Measurements from ENCODE around the gene ABLIM1. TPM values are rescaled to one million over a fixed set of nuclear protein-coding genes. Genes with fewer than 3 reads are reported as not detected.

The ABLIM1 gene
- total RNA-seq, 1 donor from 2014 or later = 37.9 TPM

DNA sequence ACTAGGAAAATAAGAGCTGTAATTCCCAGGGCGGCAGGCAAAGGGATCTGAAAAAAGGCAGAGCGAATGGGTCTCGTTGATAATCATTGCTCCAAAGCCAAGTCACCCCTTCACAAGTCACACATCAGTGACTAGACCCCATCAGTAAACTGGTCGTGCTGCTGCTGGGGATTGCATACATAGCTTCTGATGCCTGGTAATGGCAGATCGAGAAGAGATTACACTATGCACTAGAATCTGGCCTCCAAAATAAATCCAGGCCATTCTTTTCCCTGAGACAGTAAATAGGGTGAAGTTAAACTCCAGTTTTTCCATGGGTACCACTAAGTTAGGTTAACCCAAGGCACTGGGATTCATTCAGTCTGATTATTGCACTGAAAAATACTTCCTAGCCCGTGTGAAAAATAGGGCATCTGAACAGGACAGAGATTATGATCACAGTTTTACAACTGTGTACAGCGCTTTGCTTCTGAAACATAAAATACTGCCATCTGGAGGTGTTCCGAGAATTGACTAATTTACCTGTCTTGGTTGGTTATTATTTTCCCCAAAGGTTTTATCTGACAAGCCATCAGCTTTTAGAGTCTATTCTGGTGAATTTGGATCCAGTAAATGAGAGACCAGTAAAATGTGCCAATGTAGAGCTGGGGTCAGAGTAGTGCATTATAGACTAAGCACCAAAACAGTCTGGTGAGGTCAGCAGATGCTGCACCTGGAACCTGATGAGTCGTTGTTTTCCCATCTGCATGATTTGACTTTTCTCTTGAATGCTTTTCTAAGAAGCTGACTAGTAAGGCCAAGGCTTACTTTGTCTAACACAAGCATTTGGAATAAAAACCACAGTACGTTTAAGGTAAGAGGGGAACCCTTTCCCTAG is 170.9 kb downstream of the ABLIM1 start:
- Mint-ChIP-seq H3K9me3 (no peaks in the 10 kb centered on the region), H3K36me3 (ENCODE audit: low read depth) (peaks cover 60% of the 10 kb centered on the region), H3K27ac (peak overlapping the region; percentile 56), H3K4me3 (ENCODE audit: low read depth) (no peak overlapping the region), H3K27me3 (ENCODE audit: low read depth) (no peaks in the 10 kb centered on the region), H3K4me1 (ENCODE audit: low read depth) (peaks cover 20% of the 10 kb centered on the region)
- DNase-seq (ENCODE audit: low spot score) = no peak
- intact Hi-C loops (cut with micrococcal nuclease) = no loop called here

GRCh38 chr10:114485696-114486400 is 172.2 kb downstream of the ABLIM1 start:
- peaks cover 17% of the 10 kb centered on the region for H3K4me1 Mint-ChIP-seq (ENCODE audit: low read depth)
- no peaks in the 10 kb centered on the region for H3K9me3 Mint-ChIP-seq
- no peak overlapping the region for H3K27ac Mint-ChIP-seq
- DNase-seq (ENCODE audit: low spot score) = no peak
- no peaks in the 10 kb centered on the region for H3K27me3 Mint-ChIP-seq (ENCODE audit: low read depth)
- H3K4me3 Mint-ChIP-seq (ENCODE audit: low read depth) = no peak overlapping the region
- intact Hi-C loops (cut with micrococcal nuclease) = no loop called here
- peaks cover 62% of the 10 kb centered on the region for H3K36me3 Mint-ChIP-seq (ENCODE audit: low read depth)

DNA sequence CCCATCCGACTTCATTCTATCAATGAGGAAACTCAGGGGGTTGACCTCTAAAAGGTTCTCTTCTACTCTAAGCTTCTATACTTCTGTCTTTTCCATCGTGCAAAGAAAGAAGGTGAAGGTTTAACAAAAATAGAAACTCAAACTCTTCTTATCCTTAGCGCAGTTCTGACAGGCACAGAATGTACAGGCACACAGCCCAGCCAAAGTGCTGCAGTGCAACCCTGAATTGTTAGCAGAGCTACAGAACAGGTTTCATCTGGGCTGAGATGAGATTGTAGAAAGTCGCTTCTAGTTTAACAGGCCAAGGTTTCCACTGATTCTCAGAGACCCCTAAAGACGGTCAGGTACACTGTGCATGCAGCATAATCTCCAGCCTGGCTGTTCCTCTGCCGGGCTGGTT is 174.5 kb downstream of the ABLIM1 start:
- Mint-ChIP-seq H3K9me3 (no peaks in the 10 kb centered on the region), H3K4me1 (ENCODE audit: low read depth) (peaks cover 22% of the 10 kb centered on the region), H3K27ac (no peak overlapping the region), H3K36me3 (ENCODE audit: low read depth) (peaks cover 68% of the 10 kb centered on the region), H3K4me3 (ENCODE audit: low read depth) (no peak overlapping the region), H3K27me3 (ENCODE audit: low read depth) (no peaks in the 10 kb centered on the region)
- intact Hi-C loops (cut with micrococcal nuclease) = no loop called here
- DNase-seq (ENCODE audit: low spot score) = no peak

DNA sequence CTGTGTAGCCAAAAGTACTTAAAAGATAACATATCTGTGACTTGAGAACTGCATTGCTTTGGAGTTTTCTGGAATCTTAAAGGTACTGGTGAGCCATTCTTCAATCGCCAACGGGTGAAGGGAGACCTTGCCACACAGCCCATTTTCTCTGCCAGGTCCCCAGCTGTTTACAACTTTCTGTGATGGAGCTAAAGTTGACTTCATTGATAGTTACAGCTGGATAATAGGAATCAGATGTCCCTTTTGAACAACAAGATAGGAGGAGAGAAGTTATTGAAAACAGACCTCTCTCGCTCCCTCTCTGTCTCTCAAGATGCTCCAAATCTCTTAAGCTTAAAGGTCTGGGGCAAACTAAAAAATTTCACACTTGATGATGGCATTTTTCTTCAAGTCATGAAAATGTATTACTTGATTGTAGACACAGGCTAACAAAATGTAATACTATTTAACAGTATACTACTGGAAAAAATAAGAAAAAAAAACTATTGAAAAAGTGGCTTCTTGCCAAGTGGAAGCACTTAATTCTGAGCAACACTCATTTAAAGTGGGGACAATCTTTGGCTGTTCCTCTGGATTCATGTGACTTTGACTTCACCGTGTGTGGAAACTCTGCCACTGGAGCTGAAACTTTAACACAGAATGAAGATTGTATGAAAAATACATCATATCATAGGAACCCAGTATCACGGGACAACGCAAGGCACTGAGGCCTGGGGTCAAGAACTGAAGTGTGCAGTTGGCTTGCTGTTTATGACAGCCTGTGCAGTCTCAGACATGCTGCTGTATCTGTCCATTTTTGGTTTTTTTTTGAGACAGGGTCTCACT is 175.4 kb downstream of the ABLIM1 start:
- intact Hi-C loops (cut with micrococcal nuclease) = no loop called here
- Mint-ChIP-seq H3K27ac (no peak overlapping the region), H3K9me3 (no peaks in the 10 kb centered on the region), H3K4me3 (ENCODE audit: low read depth) (no peak overlapping the region), H3K4me1 (ENCODE audit: low read depth) (peaks cover 18% of the 10 kb centered on the region), H3K36me3 (ENCODE audit: low read depth) (peaks cover 67% of the 10 kb centered on the region), H3K27me3 (ENCODE audit: low read depth) (no peaks in the 10 kb centered on the region)
- DNase-seq (ENCODE audit: low spot score) = no peak

DNA sequence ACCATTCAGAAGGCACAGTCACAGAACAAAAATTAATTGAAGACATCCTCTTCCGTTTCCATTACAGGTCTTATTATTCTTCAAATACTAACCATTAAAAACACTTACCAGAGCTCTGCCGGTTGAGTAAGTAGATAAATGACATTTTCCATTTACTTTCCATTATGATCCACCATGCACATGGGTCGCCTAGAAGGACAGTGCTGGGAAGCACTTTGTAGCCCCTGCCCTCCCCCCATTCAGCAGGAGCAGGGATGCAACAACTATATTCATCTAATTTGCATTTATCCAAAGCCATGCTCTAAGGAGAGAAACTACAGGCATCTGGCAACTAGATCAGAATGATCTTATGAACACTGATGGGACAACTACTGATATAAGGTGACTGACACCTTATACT is 177.0 kb downstream of the ABLIM1 start:
- Mint-ChIP-seq H3K4me1 (ENCODE audit: low read depth) (peaks cover 15% of the 10 kb centered on the region), H3K36me3 (ENCODE audit: low read depth) (peaks cover 51% of the 10 kb centered on the region)

GRCh38 chr10:114479836-114480235 is 178.2 kb downstream of the ABLIM1 start:
- H3K4me1 Mint-ChIP-seq (ENCODE audit: low read depth) = peaks cover 16% of the 10 kb centered on the region
- intact Hi-C loops (cut with micrococcal nuclease) = no loop called here
- no peak for DNase-seq (ENCODE audit: low spot score)
- peaks cover 38% of the 10 kb centered on the region for H3K36me3 Mint-ChIP-seq (ENCODE audit: low read depth)
- no peak overlapping the region for H3K27ac Mint-ChIP-seq
- no peaks in the 10 kb centered on the region for H3K9me3 Mint-ChIP-seq
- H3K4me3 Mint-ChIP-seq (ENCODE audit: low read depth) = no peak overlapping the region
- no peaks in the 10 kb centered on the region for H3K27me3 Mint-ChIP-seq (ENCODE audit: low read depth)

More for the DNA sequence above, 177.0 kb downstream of the ABLIM1 start:
- H3K27ac Mint-ChIP-seq = no peak overlapping the region
- H3K4me3 Mint-ChIP-seq (ENCODE audit: low read depth) = no peak overlapping the region
- no peaks in the 10 kb centered on the region for H3K27me3 Mint-ChIP-seq (ENCODE audit: low read depth)
- H3K9me3 Mint-ChIP-seq = no peaks in the 10 kb centered on the region
- intact Hi-C loops (cut with micrococcal nuclease) = no loop called here
- DNase-seq (ENCODE audit: low spot score) = no peak

GRCh38 chr10:114479307-114479706 is 178.8 kb downstream of the ABLIM1 start:
- intact Hi-C loops (cut with micrococcal nuclease) = no loop called here
- Mint-ChIP-seq H3K9me3 (no peaks in the 10 kb centered on the region), H3K27me3 (ENCODE audit: low read depth) (no peaks in the 10 kb centered on the region), H3K36me3 (ENCODE audit: low read depth) (peaks cover 34% of the 10 kb centered on the region), H3K4me3 (ENCODE audit: low read depth) (no peak overlapping the region), H3K27ac (no peak overlapping the region), H3K4me1 (ENCODE audit: low read depth) (peaks cover 16% of the 10 kb centered on the region)
- DNase-seq (ENCODE audit: low spot score) = no peak

DNA sequence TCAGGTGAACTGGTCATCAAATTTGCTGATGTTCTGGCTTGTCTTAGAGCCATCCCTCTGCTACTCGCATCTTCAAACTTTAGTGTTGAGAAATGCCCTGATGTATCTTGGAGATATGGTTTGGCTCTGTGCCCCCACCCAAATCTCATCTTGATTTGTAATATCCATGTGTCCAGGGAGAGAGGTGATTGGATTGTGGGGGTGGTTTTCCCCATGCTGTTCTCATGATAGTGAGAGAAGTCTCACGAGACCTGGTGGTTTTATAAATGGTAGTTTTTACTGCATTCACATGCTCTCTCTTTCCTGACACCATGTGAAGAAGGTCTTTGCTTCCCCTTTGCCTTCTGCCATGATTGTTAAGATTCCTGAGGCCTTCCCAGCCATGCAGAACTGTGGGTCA is 179.8 kb downstream of the ABLIM1 start:
- no peak overlapping the region for H3K27ac Mint-ChIP-seq
- H3K9me3 Mint-ChIP-seq = no peaks in the 10 kb centered on the region
- no peak for DNase-seq (ENCODE audit: low spot score)
- H3K4me1 Mint-ChIP-seq (ENCODE audit: low read depth) = peaks cover 18% of the 10 kb centered on the region
- intact Hi-C loops (cut with micrococcal nuclease) = no loop called here
- H3K4me3 Mint-ChIP-seq (ENCODE audit: low read depth) = no peak overlapping the region
- peaks cover 30% of the 10 kb centered on the region for H3K36me3 Mint-ChIP-seq (ENCODE audit: low read depth)
- H3K27me3 Mint-ChIP-seq (ENCODE audit: low read depth) = no peaks in the 10 kb centered on the region

- no peak for DNase-seq (ENCODE audit: low spot score)
- H3K27me3 Mint-ChIP-seq (ENCODE audit: low read depth) = no peaks in the 10 kb centered on the region
- intact Hi-C loops (cut with micrococcal nuclease) = no loop called here
- H3K4me3 Mint-ChIP-seq (ENCODE audit: low read depth) = no peak overlapping the region
- peaks cover 33% of the 10 kb centered on the region for H3K36me3 Mint-ChIP-seq (ENCODE audit: low read depth)
- no peak overlapping the region for H3K27ac Mint-ChIP-seq
- no peaks in the 10 kb centered on the region for H3K9me3 Mint-ChIP-seq
- H3K4me1 Mint-ChIP-seq (ENCODE audit: low read depth) = peaks cover 23% of the 10 kb centered on the region
These were observed 180.8 kb downstream of the ABLIM1 start for GRCh38 chr10:114477285-114477684.

- peaks cover 20% of the 10 kb centered on the region for H3K4me1 Mint-ChIP-seq (ENCODE audit: low read depth)
- no peak for DNase-seq (ENCODE audit: low spot score)
- intact Hi-C loops (cut with micrococcal nuclease) = loop anchor here (5.0 kb wide), 1 partner anchor 312 kb away; no protein-coding TSS in a partner anchor
- no peak overlapping the region for H3K27ac Mint-ChIP-seq
- no peaks in the 10 kb centered on the region for H3K9me3 Mint-ChIP-seq
- H3K4me3 Mint-ChIP-seq (ENCODE audit: low read depth) = no peak overlapping the region
- peaks cover 24% of the 10 kb centered on the region for H3K36me3 Mint-ChIP-seq (ENCODE audit: low read depth)
- no peaks in the 10 kb centered on the region for H3K27me3 Mint-ChIP-seq (ENCODE audit: low read depth)
These were observed 183.1 kb downstream of the ABLIM1 start for GRCh38 chr10:114474989-114475388.

DNA sequence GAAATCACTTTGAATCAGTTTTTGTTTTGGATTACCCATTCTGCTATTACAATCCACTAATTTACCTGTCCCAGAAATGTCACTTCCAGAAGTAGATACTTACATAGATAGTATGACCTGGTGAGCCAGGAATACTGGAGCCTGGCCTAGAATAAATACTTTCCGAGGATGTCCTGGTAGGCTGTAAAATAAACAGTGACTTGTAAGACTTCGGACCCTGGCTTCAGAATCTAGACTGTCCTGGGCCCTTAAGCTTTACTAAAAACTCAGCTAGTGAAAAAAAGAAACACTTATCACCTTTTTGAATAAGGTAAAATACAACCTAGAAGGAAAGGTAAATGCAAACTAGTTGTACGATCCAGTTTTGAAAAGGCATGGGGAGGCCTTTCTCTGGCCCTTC is 184.3 kb downstream of the ABLIM1 start:
- Mint-ChIP-seq H3K27me3 (ENCODE audit: low read depth) (no peaks in the 10 kb centered on the region), H3K4me1 (ENCODE audit: low read depth) (peaks cover 17% of the 10 kb centered on the region), H3K4me3 (ENCODE audit: low read depth) (no peak overlapping the region), H3K36me3 (ENCODE audit: low read depth) (peaks cover 26% of the 10 kb centered on the region), H3K9me3 (no peaks in the 10 kb centered on the region), H3K27ac (no peak overlapping the region)
- DNase-seq (ENCODE audit: low spot score) = no peak
- intact Hi-C loops (cut with micrococcal nuclease) = loop anchor here (5.0 kb wide), 1 partner anchor 314 kb away; no protein-coding TSS in a partner anchor

DNA sequence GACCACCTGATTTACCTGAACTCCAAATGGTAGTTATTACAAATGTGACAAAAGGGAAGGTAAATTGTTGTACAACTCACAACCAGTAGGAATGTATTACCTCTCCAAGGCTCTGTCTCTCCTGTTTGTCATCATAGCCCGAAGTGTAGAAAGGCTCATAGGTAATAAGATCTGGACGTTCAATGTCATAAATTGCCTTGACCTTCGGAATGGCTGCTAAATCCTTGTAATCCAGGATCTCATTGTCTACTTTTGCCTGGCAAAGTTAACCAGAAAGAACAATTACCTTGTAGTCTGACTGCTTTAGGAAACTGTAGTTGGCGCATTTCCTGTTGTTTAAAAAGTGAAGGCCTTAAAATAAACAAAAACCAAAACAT is 185.2 kb downstream of the ABLIM1 start:
- H3K4me3 Mint-ChIP-seq (ENCODE audit: low read depth) = no peak overlapping the region
- intact Hi-C loops (cut with micrococcal nuclease) = loop anchor here (5.0 kb wide), 1 partner anchor 314 kb away; no protein-coding TSS in a partner anchor
- peaks cover 26% of the 10 kb centered on the region for H3K36me3 Mint-ChIP-seq (ENCODE audit: low read depth)
- no peak for DNase-seq (ENCODE audit: low spot score)
- peaks cover 15% of the 10 kb centered on the region for H3K4me1 Mint-ChIP-seq (ENCODE audit: low read depth)
- no peak overlapping the region for H3K27ac Mint-ChIP-seq
- no peaks in the 10 kb centered on the region for H3K27me3 Mint-ChIP-seq (ENCODE audit: low read depth)
- H3K9me3 Mint-ChIP-seq = no peaks in the 10 kb centered on the region
